Measurements from ENCODE around the gene KPNA1.

DNA sequence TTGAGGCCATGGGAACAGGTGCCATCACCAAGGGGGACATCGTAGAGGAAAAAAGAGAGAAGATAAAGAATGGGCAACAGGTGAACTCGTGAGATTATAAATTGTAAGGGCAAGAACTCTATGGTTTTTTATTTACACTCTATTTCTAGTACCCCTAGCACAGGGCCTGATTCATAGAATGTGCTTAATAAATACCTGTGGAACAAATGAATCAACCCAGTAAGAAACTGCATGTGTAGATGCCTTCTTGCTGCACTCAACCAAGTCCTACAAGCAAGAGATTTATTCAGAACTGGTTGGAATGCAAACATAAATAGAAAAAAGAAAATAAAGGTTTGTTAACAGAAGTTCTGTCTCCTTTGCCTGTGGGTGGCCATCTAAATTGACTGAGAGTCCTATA lies 18.7 kb upstream of the KPNA1 start:
- TF ChIP-seq CTCF (IDR thresholded peaks at IDR 0.05) (no peak), POLR2A (IDR thresholded peaks at IDR 0.05) (no peak)
